A549 (cell line): ENCODE data around the gene NCR2.

Experiments used
- CHD2 ChIP-seq: fragments of 150-350 bp; IDR thresholded peaks from 2 replicates; pipeline ENCODE4 v1.6.1; 2014; ENCODE audit warnings: low read length; ENCODE audit not compliant: partially characterized antibody
- CTCF ChIP-seq: fragments of >200 bp; sonication (Bioruptor Twin); formaldehyde crosslinking; IDR thresholded peaks from 3 replicates; pipeline ENCODE4 v1.5.1; 2016
- MAX ChIP-seq: IDR thresholded peaks from 2 replicates; pipeline ENCODE4 v1.6.1; 2012
- MYC ChIP-seq: IDR thresholded peaks from 2 replicates; pipeline ENCODE4 v1.6.1; 2012; ENCODE audit warnings: mild to moderate bottlenecking, inconsistent platforms, low read length, improper control_type of control experiment, borderline replicate concordance
- POLR2A ChIP-seq: IDR thresholded peaks from 2 replicates; pipeline ENCODE4 v1.6.1; 2012; ENCODE audit warnings: mild to moderate bottlenecking, low read length
- RAD21 ChIP-seq, 2 experiments: fragments of >200 bp in 1 of 2; sonication (Bioruptor Twin) in 1 of 2; formaldehyde crosslinking in 1 of 2; IDR thresholded peaks in 1 of 2; conservative IDR thresholded peaks in 1 of 2; 2 replicates in 1 of 2; 3 replicates in 1 of 2; pipeline ENCODE4 v1.6.1; 2012 to 2018; ENCODE audit warnings: inconsistent platforms in 1 of 2
- RFX5 ChIP-seq: fragments of 450-650 bp; IDR thresholded peaks from 2 replicates; pipeline ENCODE4 v1.7.1; 2014; ENCODE audit warnings: antibody characterized with exemption, mild to moderate bottlenecking, moderate library complexity
- SMC3 ChIP-seq: fragments of >200 bp; sonication (Bioruptor Twin); formaldehyde crosslinking; IDR thresholded peaks from 3 replicates; pipeline ENCODE4 v1.6.1; 2018; ENCODE audit warnings: inconsistent platforms
- ZNF302 ChIP-seq: fragments of 250-450 bp; sonication (Bioruptor Pico); IDR thresholded peaks from 2 replicates; pipeline ENCODE4 v1.9.0; 2021; ENCODE audit warnings: inconsistent platforms, mild to moderate bottlenecking, moderate library complexity

GRCh38 chr6:41379306-41379705 is 43.9 kb downstream of the NCR2 start:
- TF ChIP-seq ZNF302 (CRISPR knock-in tag) (no peak), POLR2A (no peak), CTCF (no peak), RAD21 (conservative IDR thresholded peaks at IDR 0.05 in 1 of 2, IDR thresholded peaks at IDR 0.05 in 1 of 2) (no peak), SMC3 (no peak), CHD2 (no peak), MYC (no peak), RFX5 (no peak), MAX (no peak)
